HG02840 (cell line): ENCODE data around the gene CCDC184.
A peak's percentile ranks its signal among the peaks of the same experiment; 100 is the strongest.
"Not testable (repeated sequence)": the region's sequence is repeated elsewhere in the genome, so short reads cannot be mapped to it uniquely, and the experiment has no call there.

Experiments used
- ATAC-seq: cut with Tn5 transposase; IDR thresholded peaks from one replicate; pipeline ENCODE4 v1.9.1; 2021; ENCODE audit warnings: mild to moderate bottlenecking, moderate library complexity, moderate number of reproducible peaks; ENCODE audit not compliant: unreplicated experiment, low FRiP score

CCDC184 gene

DNA sequence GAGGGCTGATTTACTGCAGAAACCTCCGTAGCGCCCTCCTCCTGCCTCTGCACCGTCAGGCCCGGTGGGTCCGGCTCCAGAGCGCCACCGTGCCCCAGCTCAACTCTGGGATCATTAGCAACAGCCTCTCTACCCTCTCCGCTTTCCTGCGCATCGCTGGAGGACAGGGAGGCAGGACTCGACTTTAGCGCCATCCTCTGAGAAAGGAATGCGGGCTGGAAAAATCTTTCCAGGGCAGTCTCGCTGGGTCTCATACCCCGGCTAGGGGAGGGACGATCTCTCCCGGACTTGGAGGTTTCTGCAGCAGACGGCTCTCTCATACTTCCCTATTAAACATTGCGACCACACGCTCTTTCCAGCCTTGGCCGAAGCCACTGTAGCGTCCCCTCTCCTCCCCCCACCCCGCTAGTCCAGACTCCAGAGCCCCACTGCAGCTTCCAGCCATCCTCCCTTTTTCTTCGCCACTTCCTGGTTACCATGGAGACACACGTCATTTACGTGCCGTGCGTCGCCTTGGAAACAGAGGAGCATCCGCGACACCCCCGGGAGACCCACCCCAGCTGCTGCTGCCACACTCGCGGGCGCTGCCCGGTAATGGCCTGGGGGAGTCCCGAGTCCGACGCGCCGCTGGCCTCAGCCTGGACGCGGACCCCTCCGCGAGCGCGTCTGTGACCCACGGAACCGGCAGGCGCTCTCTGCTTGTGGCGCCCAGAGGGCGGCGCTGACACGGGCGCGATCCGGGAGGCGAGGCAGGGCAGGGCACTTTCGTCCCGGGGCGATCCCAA is at the start of gene CCDC184:
CCDC184 (plus strand) TSS at position 554 of the 785 bp plus-strand sequence. CDS start 479 bp downstream, outside the sequence.
- ATAC-seq, result peak; percentile 84

DNA sequence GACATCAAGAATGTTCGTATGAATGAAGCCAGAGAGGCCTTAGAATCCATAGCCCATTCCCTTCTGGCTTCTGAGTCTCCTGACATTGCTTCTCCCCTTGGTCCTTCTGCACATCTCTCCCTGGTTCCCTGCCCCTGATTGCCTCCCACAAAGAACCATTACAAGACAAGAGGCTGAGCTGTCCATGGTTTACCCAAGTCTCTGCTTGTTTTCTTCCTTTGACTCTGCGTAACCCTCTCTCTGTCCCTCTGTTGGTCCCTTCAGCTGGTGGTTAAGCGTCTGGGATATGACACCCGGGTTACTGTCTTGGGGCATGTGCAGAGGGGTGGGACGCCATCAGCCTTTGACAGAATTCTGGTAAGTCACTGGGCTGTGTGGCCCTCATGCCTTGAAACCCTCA is 48.4 kb upstream of the CCDC184 start:
- no peak for ATAC-seq

DNA sequence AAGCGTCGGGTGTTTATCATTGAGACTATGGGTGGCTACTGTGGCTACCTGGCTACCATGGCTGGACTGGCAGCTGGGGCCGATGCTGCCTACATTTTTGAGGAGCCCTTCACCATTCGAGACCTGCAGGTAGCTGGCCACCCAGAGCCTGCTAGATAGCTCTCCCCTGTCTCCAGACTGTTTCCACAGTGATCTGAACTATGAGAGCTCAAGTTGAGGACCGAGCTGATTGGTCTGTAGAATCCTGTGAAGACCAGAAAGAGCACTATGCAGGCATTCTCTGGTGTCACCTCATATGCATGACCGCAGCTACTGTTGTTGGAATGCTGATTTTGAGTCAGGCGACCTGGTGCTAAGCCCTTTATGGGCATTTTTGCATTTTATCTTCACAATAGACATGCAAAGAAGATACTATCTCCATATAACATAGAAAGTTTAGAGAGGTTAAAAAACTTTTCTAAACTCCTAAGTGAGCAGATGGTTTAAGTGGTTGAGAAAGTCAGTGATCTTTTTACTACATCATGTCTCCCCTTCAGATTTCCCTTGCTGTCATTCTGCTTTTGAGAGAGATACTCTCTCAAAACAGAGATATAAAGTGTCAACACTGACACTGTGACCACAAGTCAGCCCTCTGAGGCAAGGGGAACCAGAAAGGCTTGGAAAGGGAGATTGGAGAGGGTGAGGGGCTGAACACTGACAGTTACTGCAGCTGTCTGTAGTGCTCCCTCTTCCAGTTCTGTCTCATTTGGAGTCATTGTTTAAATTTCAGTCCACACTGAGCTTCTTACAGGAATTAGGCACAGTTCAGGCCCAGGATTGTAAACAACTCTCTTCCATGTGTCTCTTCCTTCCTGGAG is 40.4 kb upstream of the CCDC184 start:
- no peak for ATAC-seq

DNA sequence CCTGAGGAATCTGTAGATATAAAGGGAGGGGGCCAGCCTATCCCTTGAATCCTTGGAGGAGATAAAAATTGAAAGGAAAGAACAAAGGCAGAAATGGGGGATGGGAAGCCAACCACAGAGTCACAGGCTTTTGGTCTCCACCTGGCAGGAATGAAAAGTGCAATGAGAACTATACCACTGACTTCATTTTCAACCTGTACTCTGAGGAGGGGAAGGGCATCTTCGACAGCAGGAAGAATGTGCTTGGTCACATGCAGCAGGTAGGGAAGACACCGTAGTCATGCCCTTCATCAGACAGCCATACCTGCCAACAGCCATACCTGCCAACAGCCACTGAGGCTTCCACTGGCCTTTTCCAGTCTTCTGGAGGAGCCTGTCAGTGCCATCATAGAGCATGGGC is 39.5 kb upstream of the CCDC184 start:
- ATAC-seq, result no peak

DNA sequence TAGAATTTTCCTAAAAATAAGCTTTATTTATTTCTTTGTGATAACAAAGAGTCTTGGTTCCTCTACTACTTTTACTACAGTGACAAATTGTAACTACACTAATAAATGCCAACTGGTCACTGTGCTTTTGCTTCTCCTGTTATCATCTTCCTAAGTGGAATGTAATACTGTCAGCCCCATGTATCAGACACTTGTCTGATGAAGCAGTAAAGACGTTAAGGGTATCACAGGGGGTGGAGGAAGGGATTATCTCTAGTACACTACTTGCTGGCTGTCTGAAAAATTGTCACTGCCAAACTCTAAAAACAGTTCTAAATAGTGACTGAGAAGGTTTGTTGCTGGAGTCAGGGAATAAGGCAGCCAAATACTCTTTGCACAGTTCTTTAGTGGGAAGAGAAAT is 37.5 kb upstream of the CCDC184 start:
- ATAC-seq, result no peak

DNA sequence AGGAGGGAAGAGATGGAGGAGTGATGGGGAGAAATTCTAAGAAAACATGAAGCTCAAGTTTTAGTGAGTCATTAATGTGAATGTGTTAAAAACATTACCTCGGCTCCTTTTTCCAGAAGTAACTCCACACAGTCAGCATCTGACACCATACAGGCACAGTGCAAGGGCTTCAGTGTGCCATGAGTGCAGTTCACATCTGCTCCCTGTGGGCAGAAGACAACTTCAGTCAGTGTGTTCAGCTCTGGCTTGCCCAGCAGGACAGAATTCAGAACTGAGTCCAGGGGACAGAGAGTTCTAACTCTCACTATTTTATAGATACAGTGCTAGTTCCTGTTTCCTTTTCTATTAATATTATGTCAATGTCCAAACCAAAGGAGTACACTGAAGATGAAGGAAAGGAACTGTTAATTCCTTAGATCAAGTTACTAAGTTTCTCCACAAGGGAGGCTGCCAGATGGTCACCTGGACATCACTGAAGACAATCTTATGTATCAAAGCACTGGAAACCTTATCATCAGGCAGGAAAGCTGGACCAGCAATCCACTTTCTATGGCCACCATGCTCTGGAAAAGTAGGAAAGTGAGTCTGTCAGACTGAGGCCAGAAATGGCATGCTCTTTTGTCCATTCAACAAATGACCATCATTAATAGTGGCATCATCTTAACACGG is 32.2 kb upstream of the CCDC184 start:
- no peak for ATAC-seq

DNA sequence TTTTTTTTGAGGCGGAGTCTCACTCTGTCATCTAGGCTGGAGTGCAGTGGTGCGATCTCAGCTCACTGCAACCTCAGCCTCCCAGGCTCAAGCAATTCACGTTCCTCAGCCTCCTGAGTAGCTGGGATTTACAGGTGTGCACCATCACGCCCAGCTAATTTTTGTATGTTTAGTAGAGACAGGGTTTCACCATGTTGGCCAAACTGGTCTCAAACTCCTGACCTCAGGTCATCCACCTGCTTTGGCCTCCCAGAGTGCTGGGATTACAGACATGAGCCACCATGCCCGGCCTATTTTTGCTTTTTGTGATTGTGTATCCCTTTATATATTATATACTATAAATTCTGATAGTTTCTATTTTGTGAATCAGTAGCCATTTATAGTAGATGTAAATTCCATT is 27.7 kb upstream of the CCDC184 start:
- ATAC-seq, result not testable (repeated sequence)

DNA sequence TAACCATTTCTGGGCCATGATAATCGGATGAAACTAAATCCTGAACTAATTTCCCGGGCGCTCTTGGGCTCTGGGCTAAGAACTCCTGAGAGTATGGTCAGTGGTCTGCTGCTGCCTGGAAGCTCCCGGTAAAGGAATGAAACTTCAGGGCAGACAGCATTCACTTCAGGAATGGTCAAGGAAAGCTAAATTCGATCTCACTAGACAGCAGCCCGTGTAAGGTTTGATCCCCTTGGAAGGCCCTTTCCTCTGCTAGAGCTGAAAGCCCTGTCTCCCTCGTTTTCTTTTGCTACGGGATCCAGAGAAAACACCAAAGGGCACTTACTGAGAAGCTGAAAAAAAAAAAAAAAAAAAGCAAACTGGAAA is 26.8 kb upstream of the CCDC184 start:
- no peak for ATAC-seq

DNA sequence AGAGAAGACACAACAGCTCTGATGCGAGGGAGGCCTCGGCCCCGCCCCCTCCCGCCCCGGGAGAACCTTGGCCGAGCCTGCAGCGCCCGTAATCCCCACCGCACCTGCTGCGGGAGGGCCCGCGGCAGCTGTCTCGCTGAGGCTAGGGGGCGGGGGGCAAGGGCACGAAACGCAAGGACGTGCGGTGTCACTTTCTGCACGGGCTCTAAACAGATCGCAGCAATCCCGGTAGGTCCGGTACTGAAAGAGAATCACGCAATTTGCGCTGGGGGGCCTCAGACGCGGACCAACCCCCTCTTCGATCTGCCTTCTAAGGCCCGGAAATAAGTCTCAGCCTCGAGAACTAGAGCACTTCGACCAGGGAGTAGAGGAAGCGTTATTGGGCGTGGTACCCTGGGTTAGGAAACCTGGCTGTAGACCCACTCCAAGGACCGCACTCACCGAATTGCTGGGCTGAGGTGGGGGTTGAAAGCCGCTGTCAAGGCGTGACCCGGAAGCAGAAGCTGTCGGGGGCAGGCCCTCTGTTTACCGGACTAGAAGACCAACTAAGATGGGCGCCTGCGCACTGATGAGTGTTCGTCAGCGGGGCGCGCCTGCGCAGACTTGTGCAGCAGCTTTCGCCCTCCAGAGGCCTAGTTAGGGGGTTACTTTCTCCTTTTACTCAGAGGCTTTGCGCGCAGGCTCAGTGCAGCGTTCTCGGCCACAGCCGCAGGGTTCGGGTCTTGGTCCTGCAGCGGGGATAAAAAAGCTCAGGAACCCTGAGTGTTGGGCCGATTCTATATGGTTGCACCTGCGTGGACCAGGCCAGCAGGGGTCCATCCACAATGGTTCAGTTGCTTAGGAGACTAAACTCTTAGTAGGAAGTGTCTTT is 26.2 kb upstream of the CCDC184 start, which contains the start of gene ASB8:
ASB8 (minus strand) TSS at position 498 of the 871 bp plus-strand sequence. CDS start 4,019 bp downstream, outside the sequence.
- ATAC-seq, result peak; percentile 95

DNA sequence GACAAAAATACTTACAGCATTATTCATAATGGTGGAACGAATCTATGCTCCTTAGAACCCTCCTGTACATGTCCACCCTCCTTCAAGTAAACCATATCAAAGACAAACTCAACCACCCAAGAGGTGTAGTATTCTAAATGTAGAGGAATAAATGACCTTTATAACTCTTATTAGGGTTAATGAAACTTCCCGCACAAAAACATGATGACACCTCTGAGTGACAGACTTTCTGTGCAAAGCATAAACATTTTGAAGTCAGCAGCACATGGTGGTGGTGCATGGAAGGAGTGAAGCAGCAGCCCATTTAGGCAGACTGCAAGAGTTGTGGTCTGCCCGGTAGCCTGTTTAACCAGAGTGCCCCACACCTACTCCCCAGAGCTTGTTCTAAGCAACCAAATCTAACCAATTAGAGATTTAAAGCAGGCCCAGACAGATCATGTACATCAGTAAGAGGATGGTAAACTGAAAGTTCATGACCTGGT is 25.5 kb upstream of the CCDC184 start:
- ATAC-seq, result peak; percentile 2

DNA sequence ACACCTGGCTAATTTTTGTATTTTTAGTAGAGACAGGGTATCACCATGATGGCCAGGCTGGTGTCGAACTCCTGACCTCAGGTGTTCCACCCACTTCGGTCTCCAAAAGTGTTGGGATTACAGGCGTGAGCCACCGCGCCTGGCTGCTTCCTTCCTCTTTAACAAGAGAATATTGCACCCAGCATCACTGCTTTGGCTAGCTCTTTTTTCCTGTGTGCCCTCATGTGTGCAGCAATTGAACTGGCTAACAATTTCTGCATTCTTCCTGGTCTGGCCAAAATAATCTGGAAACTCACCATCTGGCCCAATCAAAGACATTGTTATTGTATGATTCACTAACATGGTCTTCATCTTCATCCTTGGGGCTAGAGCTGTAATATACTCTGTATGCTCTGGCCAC is 23.4 kb upstream of the CCDC184 start:
- ATAC-seq, result no peak

DNA sequence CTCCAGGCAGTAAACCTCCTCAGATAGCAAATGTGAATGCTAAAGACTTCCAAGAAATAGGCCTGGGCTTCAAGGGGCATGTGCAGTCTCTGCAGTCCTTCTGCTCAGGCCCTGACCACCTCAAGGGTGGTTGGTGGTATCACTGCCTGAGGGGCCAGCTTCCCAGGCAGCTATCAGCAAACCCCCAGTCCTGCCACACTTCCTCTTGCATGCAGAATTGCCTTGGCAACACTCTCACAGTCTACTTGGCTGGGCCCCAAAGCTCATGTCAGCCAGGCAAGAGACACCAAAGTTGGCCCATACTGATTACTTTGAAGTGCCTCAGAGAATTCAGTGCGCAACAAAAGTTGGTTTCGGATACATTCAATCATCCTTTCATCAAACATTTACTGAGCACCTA is 22.6 kb upstream of the CCDC184 start:
- ATAC-seq, result no peak

DNA sequence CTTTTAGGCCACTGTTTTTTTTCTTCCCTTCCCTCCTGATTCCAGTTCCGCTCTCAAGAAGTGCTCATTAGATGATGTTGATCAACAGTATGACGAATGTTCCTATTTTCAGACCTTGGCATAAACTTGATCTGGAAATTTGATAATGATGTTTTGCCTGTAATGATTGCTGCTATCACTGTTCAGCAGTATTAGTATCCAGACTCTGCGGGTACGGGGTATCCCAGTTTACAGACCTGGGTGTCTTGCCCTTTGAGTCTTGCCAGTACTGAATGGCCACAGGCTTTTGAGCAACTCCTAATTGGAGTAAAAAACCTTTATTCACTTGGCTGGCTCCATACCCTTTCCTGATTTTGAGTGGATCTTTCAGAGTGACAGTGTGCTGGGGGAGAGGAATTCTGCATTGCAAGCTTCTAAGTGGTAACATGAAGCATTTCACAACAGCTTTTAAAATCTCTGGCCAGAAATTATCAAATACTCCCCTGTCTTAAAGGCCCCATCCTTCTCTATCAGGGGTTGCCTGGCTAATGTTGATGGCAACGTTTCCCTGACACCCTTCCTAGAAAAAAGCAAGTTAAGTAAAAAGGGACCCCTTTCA is 20.2 kb upstream of the CCDC184 start:
- ATAC-seq, result no peak

DNA sequence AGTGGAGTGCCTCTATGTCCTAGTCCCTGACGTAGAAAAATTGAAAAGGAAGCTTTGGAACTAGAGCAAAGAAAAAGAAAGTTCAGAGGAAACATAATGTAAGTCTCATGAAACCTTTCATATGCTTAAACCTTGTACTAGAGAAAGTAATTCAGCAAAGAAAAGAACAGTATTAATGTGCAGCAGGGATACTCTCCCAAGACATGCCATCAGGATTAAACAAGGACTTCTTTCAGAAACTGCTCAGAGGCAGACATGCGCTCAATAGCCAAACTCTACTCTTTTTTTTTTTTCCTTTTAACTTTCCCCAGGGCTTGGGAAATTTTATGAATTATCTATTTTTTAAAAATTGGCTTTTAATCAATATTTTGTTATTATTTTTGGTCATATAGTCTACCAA is 19.0 kb upstream of the CCDC184 start:
- no peak for ATAC-seq

DNA sequence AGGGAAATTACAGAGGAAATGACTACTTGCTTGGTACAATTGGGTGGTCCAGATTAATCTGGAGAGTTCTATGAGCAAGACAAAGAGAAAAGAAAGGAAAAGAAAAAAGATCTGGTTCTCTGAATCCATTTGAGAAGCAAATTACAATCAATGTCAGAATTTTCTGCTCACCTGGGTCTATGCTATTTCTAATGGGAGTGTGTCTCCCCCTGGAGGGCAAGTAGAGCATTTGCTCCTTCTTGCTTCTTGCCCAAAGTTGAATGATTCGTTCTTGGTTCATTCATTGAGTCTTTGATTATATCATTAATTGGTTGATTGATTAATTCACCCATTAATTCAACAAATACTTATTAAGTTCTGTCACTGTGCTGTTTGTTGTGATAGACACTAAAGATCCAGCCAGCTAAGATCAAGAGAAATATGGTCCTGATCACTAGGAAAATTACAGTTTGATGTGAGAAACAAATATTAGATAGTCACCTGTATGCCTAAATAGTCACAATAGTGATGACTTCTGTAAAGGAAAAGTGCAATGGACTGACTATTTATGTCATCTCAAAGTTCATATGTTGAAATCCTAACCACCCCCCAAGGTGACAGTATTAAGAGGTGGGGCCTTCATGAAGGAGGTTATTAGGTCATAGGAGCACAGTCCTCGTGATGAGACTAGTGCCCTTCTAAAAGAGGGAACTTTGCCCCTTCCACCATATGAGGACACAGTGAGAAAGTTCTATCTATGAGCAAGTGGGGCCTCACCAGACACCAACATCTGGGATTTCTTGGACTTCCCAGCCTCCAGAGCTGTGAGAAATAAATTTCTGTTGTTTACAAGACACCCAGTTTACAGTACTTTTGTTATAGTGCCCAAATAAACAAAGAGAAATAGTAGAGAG is 18.1 kb upstream of the CCDC184 start:
- no peak for ATAC-seq

DNA sequence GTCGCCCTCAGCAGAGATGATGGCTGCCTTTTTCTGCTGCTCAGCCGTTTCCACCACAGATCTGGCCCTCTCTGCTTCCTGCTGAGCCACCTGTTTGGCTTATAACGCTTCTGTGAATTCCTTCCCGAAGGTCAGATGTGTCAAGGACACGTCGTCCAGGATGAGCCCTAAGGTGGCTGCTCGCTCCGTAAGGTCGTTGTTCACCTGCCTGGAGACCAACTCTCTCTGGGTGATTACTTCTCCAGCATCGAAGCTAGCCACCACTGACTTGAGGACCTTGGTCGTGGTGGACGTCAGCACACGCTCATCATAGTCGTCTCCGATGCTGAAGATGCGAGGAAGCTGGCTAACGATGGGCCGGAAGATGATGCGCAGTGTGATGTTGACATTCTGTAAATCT is 14.4 kb upstream of the CCDC184 start:
- ATAC-seq, result no peak

DNA sequence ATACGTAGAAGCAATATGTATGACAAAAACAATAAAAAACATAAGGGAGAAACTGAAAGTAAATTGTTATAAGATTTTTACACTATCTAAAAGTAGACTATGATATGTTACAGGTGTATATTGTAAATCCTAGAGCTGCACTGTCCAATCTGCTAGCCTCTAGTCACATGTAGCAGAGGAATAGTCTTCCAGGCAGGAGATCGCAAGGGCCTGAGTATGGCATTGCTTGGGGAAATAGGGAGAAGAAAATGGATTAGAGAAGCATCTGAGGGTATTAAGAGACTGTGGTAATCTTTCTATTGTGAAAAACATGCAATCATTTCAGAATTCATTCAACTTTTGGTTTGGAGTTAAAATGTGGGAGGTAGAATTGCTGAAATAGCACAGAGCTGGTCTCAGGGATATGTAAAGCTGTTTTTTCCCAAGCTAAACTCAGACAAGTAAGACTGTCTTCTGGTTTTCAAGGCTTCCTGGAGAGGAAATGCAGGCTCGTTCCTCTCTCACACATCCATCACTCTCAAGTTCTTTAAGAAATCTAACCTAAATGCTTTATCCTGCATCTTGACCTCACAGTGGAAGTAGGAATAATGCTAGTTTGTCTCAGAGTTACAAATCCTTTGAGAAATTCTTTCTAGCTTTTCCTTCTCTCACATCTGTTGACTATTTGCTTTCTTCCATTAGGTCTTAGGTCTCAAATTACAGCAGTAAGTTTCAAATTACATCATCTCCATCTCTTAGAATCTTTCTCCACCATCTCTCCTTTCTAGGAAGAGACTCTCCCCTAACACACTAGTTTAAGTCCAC is 7.6 kb upstream of the CCDC184 start:
- ATAC-seq, result no peak

DNA sequence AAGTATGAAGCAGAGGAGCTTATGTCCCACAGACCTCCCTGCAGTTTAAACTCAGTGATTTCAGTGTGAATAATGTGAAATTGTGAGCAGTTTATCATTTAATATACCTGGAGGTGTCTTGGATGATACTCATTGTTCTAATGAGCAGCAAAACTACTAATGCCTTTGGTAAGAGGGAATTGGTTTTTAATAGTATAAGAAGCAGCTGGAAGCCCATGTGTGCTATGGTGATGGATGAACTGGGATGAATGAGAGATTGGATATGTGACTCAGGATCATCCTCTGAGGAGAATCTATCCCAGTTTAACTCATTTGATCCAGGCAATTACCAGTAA is 7.1 kb upstream of the CCDC184 start:
- no peak for ATAC-seq
